NCI-H1694 treated with DMSO at 0.1 percent for 48 hours (cell line): ENCODE results near the gene RPL10A.
A peak's percentile ranks its signal among the peaks of the same experiment; 100 is the strongest.

Source experiments
- DNase-seq: peaks from one replicate; lab custom pipeline; 2025; lab: John Stamatoyannopoulos, UW

Gene RPL10A

GRCh38 chr6:35475573-35475972, 7.4 kb downstream of the RPL10A start:
- DNase-seq, result no peak

GRCh38 chr6:35476004-35476403, 7.8 kb downstream of the RPL10A start:
- DNase-seq, result no peak

- no peak for DNase-seq
These were observed 8.8 kb downstream of the RPL10A start for GRCh38 chr6:35477028-35477427.

GRCh38 chr6:35477551-35478179, 9.5 kb downstream of the RPL10A start:
- no peak for DNase-seq

GRCh38 chr6:35478259-35478658, 10.1 kb downstream of the RPL10A start:
- DNase-seq, result no peak

- DNase-seq, result no peak
These were observed 12.0 kb downstream of the RPL10A start for GRCh38 chr6:35480176-35480575.

- DNase-seq, result no peak
These were observed 13.0 kb downstream of the RPL10A start for GRCh38 chr6:35481226-35481625.

GRCh38 chr6:35483062-35483461, 14.9 kb downstream of the RPL10A start:
- no peak for DNase-seq

GRCh38 chr6:35483490-35483889, 15.3 kb downstream of the RPL10A start:
- DNase-seq, result no peak

GRCh38 chr6:35483893-35484645, 15.9 kb downstream of the RPL10A start:
- no peak for DNase-seq

- DNase-seq, result no peak
These were observed 16.8 kb downstream of the RPL10A start for GRCh38 chr6:35484921-35485392.

GRCh38 chr6:35485402-35485877, 17.2 kb downstream of the RPL10A start:
- no peak for DNase-seq

GRCh38 chr6:35486005-35486925, 18.1 kb downstream of the RPL10A start:
- no peak for DNase-seq

GRCh38 chr6:35487658-35488516, 19.7 kb downstream of the RPL10A start:
- no peak for DNase-seq

- no peak for DNase-seq
These were observed 20.3 kb downstream of the RPL10A start for GRCh38 chr6:35488517-35488862.

- DNase-seq, result no peak
These were observed 20.9 kb downstream of the RPL10A start for GRCh38 chr6:35489066-35489465.

- peak; percentile 56 for DNase-seq
These were observed 22.0 kb downstream of the RPL10A start for GRCh38 chr6:35489995-35490791.

GRCh38 chr6:35490821-35491557, 22.8 kb downstream of the RPL10A start:
- no peak for DNase-seq

GRCh38 chr6:35491558-35492257, 23.5 kb downstream of the RPL10A start:
- DNase-seq, result no peak
